ENCODE measurements around the gene SPATA7. TPM values are rescaled to one million over a fixed set of nuclear protein-coding genes. Genes with fewer than 3 reads are reported as not detected.

SPATA7 gene
- total RNA-seq, 1 experiment from 2014 or later = 5.2 TPM

DNA sequence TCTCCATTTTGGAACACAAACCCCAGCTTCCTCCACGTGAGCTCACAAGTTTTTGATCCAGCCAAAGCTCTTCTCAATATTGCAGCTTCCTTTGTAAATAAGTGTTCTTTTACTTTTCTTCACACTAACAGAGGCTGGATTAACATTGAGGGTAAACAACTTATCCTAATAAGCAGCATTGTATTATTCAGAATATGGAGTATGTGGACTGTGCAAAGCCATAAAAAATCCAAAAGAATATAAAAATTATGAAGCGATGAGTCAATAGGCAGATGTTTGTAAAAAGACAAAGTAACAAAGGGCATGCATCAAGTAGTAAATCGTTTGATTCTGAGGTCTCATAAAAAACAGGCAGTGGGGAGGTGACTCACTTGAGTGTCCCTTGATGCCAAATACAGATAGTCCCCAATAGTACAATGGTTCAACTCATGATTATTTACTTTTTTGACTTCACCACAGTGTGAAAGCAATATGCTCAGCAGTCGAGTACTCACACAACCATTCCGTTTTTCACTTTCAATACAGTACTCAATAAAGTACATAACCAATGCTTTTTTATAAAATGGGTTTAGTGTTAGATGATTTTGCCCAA, 39.3 kb upstream of the SPATA7 start:
- no TSS peak for BruUV-seq (replicated peaks)
- intact Hi-C loops (cut with micrococcal nuclease; ENCODE audit: unreplicated experiment) = no loop called here
- H3K36me3 ChIP-seq (ENCODE audit: insufficient read depth, low read length, poor library complexity, severe bottlenecking) = no peaks in the 10 kb centered on the region
- no peak for DNase-seq (ENCODE audit: low spot score)
- no peak for TF ChIP-seq EZH2 (IDR thresholded peaks at IDR 0.05; ENCODE audit: borderline replicate concordance, low read depth, low read length, poor library complexity, severe bottlenecking)
- TF ChIP-seq, protein P1, sequence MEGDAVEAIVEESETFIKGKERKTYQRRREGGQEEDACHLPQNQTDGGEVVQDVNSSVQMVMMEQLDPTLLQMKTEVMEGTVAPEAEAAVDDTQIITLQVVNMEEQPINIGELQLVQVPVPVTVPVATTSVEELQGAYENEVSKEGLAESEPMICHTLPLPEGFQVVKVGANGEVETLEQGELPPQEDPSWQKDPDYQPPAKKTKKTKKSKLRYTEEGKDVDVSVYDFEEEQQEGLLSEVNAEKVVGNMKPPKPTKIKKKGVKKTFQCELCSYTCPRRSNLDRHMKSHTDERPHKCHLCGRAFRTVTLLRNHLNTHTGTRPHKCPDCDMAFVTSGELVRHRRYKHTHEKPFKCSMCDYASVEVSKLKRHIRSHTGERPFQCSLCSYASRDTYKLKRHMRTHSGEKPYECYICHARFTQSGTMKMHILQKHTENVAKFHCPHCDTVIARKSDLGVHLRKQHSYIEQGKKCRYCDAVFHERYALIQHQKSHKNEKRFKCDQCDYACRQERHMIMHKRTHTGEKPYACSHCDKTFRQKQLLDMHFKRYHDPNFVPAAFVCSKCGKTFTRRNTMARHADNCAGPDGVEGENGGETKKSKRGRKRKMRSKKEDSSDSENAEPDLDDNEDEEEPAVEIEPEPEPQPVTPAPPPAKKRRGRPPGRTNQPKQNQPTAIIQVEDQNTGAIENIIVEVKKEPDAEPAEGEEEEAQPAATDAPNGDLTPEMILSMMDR (conservative IDR thresholded peaks at IDR 0.05; ENCODE audit: low read depth, low read length) = no peak
- H3K4me1 ChIP-seq (ENCODE audit: insufficient read depth, low read length, poor library complexity, severe bottlenecking) = no peaks in the 10 kb centered on the region
- H3K4me3 ChIP-seq (ENCODE audit: low read depth, low read length, poor library complexity, severe bottlenecking) = no peak overlapping the region
- H3K27me3 ChIP-seq (replicated peaks; ENCODE audit: insufficient read depth, low read depth, low read length, poor library complexity) = no peaks in the 10 kb centered on the region
- CTCF ChIA-PET = no interaction called here
- no peaks in the 10 kb centered on the region for H3K9me3 ChIP-seq (ENCODE audit: low read depth, low read length, poor library complexity, severe bottlenecking)
- POLR2A ChIA-PET (ENCODE audit: low non-redundant PET) = no interaction called here
- no peak overlapping the region for H3K27ac ChIP-seq (ENCODE audit: low read depth, low read length, poor library complexity, severe bottlenecking)

DNA sequence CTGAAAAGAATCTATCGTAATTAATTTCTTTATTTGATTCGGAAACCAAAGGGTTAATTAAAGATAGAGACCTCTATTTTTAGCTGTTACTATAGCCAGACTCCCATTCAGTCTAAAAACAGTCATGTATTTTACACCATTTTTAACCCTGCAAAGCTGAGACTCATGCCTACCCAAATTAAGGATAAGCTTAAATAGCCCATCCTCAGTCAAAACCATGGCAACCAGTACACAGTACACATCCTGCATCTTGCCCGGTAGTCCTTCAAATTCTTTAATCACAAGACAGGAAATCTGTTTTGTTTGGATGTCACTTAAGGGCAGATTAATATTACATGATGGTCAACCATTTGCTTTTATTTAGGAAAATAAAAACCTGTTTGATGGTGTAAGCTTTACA, 36.9 kb upstream of the SPATA7 start:
- intact Hi-C loops (cut with micrococcal nuclease; ENCODE audit: unreplicated experiment) = no loop called here
- no peaks in the 10 kb centered on the region for H3K9me3 ChIP-seq (ENCODE audit: low read depth, low read length, poor library complexity, severe bottlenecking)
- no peak for DNase-seq (ENCODE audit: low spot score)
- no peak overlapping the region for H3K27ac ChIP-seq (ENCODE audit: low read depth, low read length, poor library complexity, severe bottlenecking)
- BruUV-seq (replicated peaks) = no TSS peak
- TF ChIP-seq, protein P1 (conservative IDR thresholded peaks at IDR 0.05; ENCODE audit: low read depth, low read length) = no peak
- TF ChIP-seq EZH2 (IDR thresholded peaks at IDR 0.05; ENCODE audit: borderline replicate concordance, low read depth, low read length, poor library complexity, severe bottlenecking) = no peak
- no peaks in the 10 kb centered on the region for H3K27me3 ChIP-seq (replicated peaks; ENCODE audit: insufficient read depth, low read depth, low read length, poor library complexity)
- H3K4me1 ChIP-seq (ENCODE audit: insufficient read depth, low read length, poor library complexity, severe bottlenecking) = no peaks in the 10 kb centered on the region
- no peaks in the 10 kb centered on the region for H3K36me3 ChIP-seq (ENCODE audit: insufficient read depth, low read length, poor library complexity, severe bottlenecking)
- ChIA-PET CTCF (no interaction called here), POLR2A (ENCODE audit: low non-redundant PET) (no interaction called here)
- no peak overlapping the region for H3K4me3 ChIP-seq (ENCODE audit: low read depth, low read length, poor library complexity, severe bottlenecking)

DNA sequence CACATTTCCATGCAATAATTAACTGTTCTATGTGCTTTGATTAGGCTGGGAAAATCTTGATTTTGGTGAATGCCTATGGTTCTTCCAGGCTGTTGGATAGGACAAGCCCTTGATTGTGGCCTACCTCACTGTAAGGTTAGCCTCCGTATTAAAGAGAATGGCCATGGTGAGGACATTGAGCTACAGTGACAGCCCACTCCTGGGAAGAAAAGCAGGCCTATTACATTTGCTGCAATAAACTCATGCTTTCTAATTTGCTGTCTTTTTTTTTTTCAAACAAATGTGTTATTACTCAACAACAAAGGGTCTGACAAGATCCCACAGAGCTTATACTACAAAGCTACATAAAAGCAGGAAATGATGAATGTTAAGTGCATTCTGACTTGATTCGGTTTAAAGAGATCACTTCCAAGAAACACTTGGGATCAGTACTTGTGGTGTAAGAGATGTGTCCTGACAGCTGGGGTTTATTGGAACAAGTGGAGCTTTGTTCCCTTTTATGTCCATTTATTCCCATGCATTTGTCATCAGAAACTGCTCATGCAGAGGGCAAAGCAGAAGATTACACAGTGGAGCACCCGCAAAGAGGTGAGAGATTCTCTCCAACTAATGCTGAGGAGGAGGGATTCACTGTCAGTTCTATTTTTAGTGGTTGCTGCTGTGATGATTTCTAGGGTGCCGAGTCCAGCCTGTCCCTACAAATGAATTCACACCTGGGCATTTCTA, 33.3 kb upstream of the SPATA7 start:
- Histone ChIP-seq H3K4me1 (ENCODE audit: insufficient read depth, low read length, poor library complexity, severe bottlenecking) (no peaks in the 10 kb centered on the region), H3K27ac (ENCODE audit: low read depth, low read length, poor library complexity, severe bottlenecking) (no peak overlapping the region), H3K9me3 (ENCODE audit: low read depth, low read length, poor library complexity, severe bottlenecking) (no peaks in the 10 kb centered on the region), H3K4me3 (ENCODE audit: low read depth, low read length, poor library complexity, severe bottlenecking) (no peak overlapping the region), H3K36me3 (ENCODE audit: insufficient read depth, low read length, poor library complexity, severe bottlenecking) (no peaks in the 10 kb centered on the region), H3K27me3 (replicated peaks; ENCODE audit: insufficient read depth, low read depth, low read length, poor library complexity) (no peaks in the 10 kb centered on the region)
- peak; percentile 34 for DNase-seq (ENCODE audit: low spot score)
- no peak for TF ChIP-seq EZH2 (IDR thresholded peaks at IDR 0.05; ENCODE audit: borderline replicate concordance, low read depth, low read length, poor library complexity, severe bottlenecking)
- TF ChIP-seq, protein P1 (conservative IDR thresholded peaks at IDR 0.05; ENCODE audit: low read depth, low read length) = no peak
- no TSS peak for BruUV-seq (replicated peaks)
- ChIA-PET CTCF (no interaction called here), POLR2A (ENCODE audit: low non-redundant PET) (no interaction called here)
- intact Hi-C loops (cut with micrococcal nuclease; ENCODE audit: unreplicated experiment) = no loop called here

Measured in A673 (cell line).